ENCODE data around the gene GLRX3.

- TF ChIP-seq CTCF (IDR thresholded peaks at IDR 0.05) = no peak
- TF ChIP-seq POLR2A (IDR thresholded peaks at IDR 0.05) = no peak
Measured at GRCh38 chr10:130137659-130138478, 1.7 kb downstream of the GLRX3 start.
